HepG2 (cell line): ENCODE measurements around the gene DNAJC7. TPM values are rescaled to one million over a fixed set of nuclear protein-coding genes. Genes with fewer than 3 reads are reported as not detected.
A peak's percentile ranks its signal among the peaks of the same experiment; 100 is the strongest.

Experiments
- CBX1 ChIP-seq: IDR thresholded peaks from one replicate; pipeline ENCODE4 v1.6.1; 2016; ENCODE audit warnings: antibody characterized with exemption, low read depth
- GZF1 ChIP-seq: sonication (generic); formaldehyde crosslinking; IDR thresholded peaks from 2 replicates; pipeline ENCODE4 v1.5.1; 2020; ENCODE audit warnings: mild to moderate bottlenecking, missing genetic modification reagents
- HNRNPH1 ChIP-seq: fragments of 200-400 bp; formaldehyde crosslinking; optimal IDR thresholded peaks from 2 replicates; pipeline ENCODE3; 2017; ENCODE audit warnings: mild to moderate bottlenecking, low read depth, low read length
- KLF13 ChIP-seq: sonication (generic); formaldehyde crosslinking; IDR thresholded peaks from 2 replicates; pipeline ENCODE4 v1.4.0; 2020; ENCODE audit warnings: mild to moderate bottlenecking, missing genetic modification reagents
- MTA1 ChIP-seq: sonication (generic); formaldehyde crosslinking; IDR thresholded peaks from 2 replicates; pipeline ENCODE4 v1.4.0; 2020; ENCODE audit warnings: missing genetic modification reagents, mild to moderate bottlenecking, borderline replicate concordance
- POLR2G ChIP-seq: fragments of 200-400 bp; formaldehyde crosslinking; IDR thresholded peaks from 2 replicates; pipeline ENCODE4 v1.6.1; 2018; ENCODE audit warnings: mild to moderate bottlenecking, low read depth, low read length, moderate library complexity
- RFX3 ChIP-seq: IDR thresholded peaks from 2 replicates; pipeline ENCODE4 v1.6.1; 2016; ENCODE audit warnings: missing biosample characterization, missing genetic modification reagents
- SMAD9 ChIP-seq: sonication (generic); formaldehyde crosslinking; IDR thresholded peaks from 2 replicates; pipeline ENCODE4 v1.5.1; 2020; ENCODE audit warnings: mild to moderate bottlenecking, missing genetic modification reagents
- TMF1 ChIP-seq: sonication (generic); formaldehyde crosslinking; IDR thresholded peaks from 2 replicates; pipeline ENCODE4 v1.8.1; 2022; ENCODE audit warnings: low read depth, missing genetic modification reagents
- TOE1 ChIP-seq: sonication (generic); formaldehyde crosslinking; IDR thresholded peaks from 2 replicates; pipeline ENCODE4 v1.4.0; 2020; ENCODE audit warnings: mild to moderate bottlenecking, missing genetic modification reagents
- ZNF10 ChIP-seq: sonication (generic); formaldehyde crosslinking; IDR thresholded peaks from 2 replicates; pipeline ENCODE4 v1.4.0; 2020; ENCODE audit warnings: mild to moderate bottlenecking, low read depth, missing genetic modification reagents, borderline replicate concordance
- ZNF136 ChIP-seq: sonication (generic); formaldehyde crosslinking; IDR thresholded peaks from 2 replicates; pipeline ENCODE4 v1.8.1; 2022; ENCODE audit warnings: low read depth, mild to moderate bottlenecking, moderate library complexity, missing genetic modification reagents
- ZNF607 ChIP-seq: sonication (generic); formaldehyde crosslinking; IDR thresholded peaks from 2 replicates; pipeline ENCODE4 v1.5.1; 2020; ENCODE audit warnings: missing genetic modification reagents, mild to moderate bottlenecking, borderline replicate concordance
- ZZZ3 ChIP-seq: sonication (generic); formaldehyde crosslinking; IDR thresholded peaks from 2 replicates; pipeline ENCODE4 v1.4.0; 2020; ENCODE audit warnings: missing genetic modification reagents, mild to moderate bottlenecking, borderline replicate concordance
- polyA plus RNA-seq, 8 experiments: library from polyadenylated mRNA; depleted of rRNA in 3 of 8; stranded (reverse) in 7 of 8; unstranded in 1 of 8; fragments of >200 nt; fragmentation: Illumina TruSeq in 4 of 8; extraction: Trizol in 4 of 8; gene quantifications; 2 replicates each; pipeline versions ENCODE4 v1.2.1 to v1.2.3, GENCODE V29; 2011 to 2016; ENCODE audit warnings: low read depth in 4 of 8, missing spikeins in 1 of 8, mixed read lengths in 1 of 8; ENCODE audit not compliant: insufficient read depth in 1 of 8
- total RNA-seq, 5 experiments: library from RNA; depleted of rRNA; stranded (reverse); fragments of >200 nt; fragmentation: Illumina TruSeq; extraction: Trizol; gene quantifications; 2 replicates each; pipeline ENCODE4 v1.2.3, GENCODE V29; 2016; ENCODE audit warnings: low read depth in 1 of 5
- TF ChIP-seq, protein P1 (sequence below), 2 experiments: IDR thresholded peaks; 2 replicates each; pipeline ENCODE4 v1.6.1; 2011 to 2012; ENCODE audit warnings: low read length in 2 of 2, borderline replicate concordance in 1 of 2, low read depth in 1 of 2, mild to moderate bottlenecking in 1 of 2, moderate library complexity in 1 of 2
- TF ChIP-seq, protein P2 (sequence below): sonication (generic); formaldehyde crosslinking; IDR thresholded peaks from 2 replicates; pipeline ENCODE4 v1.4.0; 2020; ENCODE audit warnings: missing genetic modification reagents
- TF ChIP-seq, protein P3 (sequence below): sonication (generic); formaldehyde crosslinking; IDR thresholded peaks from 2 replicates; pipeline ENCODE4 v1.4.0; 2020; ENCODE audit warnings: missing genetic modification reagents, borderline replicate concordance

The DNAJC7 gene
- total and polyA plus RNA-seq, 2 of the 13 experiments (the other 11 are each of a cell fraction or from before 2014, with no cell fraction given) = 47.7 to 132 TPM

- TF ChIP-seq, protein P1, sequence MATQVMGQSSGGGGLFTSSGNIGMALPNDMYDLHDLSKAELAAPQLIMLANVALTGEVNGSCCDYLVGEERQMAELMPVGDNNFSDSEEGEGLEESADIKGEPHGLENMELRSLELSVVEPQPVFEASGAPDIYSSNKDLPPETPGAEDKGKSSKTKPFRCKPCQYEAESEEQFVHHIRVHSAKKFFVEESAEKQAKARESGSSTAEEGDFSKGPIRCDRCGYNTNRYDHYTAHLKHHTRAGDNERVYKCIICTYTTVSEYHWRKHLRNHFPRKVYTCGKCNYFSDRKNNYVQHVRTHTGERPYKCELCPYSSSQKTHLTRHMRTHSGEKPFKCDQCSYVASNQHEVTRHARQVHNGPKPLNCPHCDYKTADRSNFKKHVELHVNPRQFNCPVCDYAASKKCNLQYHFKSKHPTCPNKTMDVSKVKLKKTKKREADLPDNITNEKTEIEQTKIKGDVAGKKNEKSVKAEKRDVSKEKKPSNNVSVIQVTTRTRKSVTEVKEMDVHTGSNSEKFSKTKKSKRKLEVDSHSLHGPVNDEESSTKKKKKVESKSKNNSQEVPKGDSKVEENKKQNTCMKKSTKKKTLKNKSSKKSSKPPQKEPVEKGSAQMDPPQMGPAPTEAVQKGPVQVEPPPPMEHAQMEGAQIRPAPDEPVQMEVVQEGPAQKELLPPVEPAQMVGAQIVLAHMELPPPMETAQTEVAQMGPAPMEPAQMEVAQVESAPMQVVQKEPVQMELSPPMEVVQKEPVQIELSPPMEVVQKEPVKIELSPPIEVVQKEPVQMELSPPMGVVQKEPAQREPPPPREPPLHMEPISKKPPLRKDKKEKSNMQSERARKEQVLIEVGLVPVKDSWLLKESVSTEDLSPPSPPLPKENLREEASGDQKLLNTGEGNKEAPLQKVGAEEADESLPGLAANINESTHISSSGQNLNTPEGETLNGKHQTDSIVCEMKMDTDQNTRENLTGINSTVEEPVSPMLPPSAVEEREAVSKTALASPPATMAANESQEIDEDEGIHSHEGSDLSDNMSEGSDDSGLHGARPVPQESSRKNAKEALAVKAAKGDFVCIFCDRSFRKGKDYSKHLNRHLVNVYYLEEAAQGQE (IDR thresholded peaks at IDR 0.05; ENCODE audit: borderline replicate concordance in 1 of 2, low read depth in 1 of 2, low read length in 2 of 2) = peak in 1 of 2 experiments; percentile 69; a peak in 2 of 4 replicates
- TF ChIP-seq KLF13 (CRISPR knock-in tag) = peak; percentile 24; the same call in 1 of the 2 replicates
- no peak for TF ChIP-seq HNRNPH1
- peak; percentile 92 for TF ChIP-seq TMF1 (CRISPR knock-in tag)
- TF ChIP-seq, protein P2, sequence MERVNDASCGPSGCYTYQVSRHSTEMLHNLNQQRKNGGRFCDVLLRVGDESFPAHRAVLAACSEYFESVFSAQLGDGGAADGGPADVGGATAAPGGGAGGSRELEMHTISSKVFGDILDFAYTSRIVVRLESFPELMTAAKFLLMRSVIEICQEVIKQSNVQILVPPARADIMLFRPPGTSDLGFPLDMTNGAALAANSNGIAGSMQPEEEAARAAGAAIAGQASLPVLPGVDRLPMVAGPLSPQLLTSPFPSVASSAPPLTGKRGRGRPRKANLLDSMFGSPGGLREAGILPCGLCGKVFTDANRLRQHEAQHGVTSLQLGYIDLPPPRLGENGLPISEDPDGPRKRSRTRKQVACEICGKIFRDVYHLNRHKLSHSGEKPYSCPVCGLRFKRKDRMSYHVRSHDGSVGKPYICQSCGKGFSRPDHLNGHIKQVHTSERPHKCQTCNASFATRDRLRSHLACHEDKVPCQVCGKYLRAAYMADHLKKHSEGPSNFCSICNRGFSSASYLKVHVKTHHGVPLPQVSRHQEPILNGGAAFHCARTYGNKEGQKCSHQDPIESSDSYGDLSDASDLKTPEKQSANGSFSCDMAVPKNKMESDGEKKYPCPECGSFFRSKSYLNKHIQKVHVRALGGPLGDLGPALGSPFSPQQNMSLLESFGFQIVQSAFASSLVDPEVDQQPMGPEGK (CRISPR knock-in tag) = peak; percentile 92
- TF ChIP-seq POLR2G = peak; percentile 86
- TF ChIP-seq ZZZ3 (CRISPR knock-in tag) = peak; percentile 72; the same call in 1 of the 2 replicates
- TF ChIP-seq ZNF10 (CRISPR knock-in tag) = no peak
- peak; percentile 79; the same call in 1 of the 2 replicates for TF ChIP-seq GZF1 (CRISPR knock-in tag)
- 0 out of 2 replicates have a peak, but pooled peaks have one; percentile 25 for TF ChIP-seq ZNF136 (CRISPR knock-in tag)
- no peak; the same call in 1 of the 2 replicates for TF ChIP-seq TOE1 (CRISPR knock-in tag)
- TF ChIP-seq CBX1 = peak; percentile 54
- TF ChIP-seq RFX3 (CRISPR knock-in tag) = peak; percentile 72
- TF ChIP-seq, protein P3, sequence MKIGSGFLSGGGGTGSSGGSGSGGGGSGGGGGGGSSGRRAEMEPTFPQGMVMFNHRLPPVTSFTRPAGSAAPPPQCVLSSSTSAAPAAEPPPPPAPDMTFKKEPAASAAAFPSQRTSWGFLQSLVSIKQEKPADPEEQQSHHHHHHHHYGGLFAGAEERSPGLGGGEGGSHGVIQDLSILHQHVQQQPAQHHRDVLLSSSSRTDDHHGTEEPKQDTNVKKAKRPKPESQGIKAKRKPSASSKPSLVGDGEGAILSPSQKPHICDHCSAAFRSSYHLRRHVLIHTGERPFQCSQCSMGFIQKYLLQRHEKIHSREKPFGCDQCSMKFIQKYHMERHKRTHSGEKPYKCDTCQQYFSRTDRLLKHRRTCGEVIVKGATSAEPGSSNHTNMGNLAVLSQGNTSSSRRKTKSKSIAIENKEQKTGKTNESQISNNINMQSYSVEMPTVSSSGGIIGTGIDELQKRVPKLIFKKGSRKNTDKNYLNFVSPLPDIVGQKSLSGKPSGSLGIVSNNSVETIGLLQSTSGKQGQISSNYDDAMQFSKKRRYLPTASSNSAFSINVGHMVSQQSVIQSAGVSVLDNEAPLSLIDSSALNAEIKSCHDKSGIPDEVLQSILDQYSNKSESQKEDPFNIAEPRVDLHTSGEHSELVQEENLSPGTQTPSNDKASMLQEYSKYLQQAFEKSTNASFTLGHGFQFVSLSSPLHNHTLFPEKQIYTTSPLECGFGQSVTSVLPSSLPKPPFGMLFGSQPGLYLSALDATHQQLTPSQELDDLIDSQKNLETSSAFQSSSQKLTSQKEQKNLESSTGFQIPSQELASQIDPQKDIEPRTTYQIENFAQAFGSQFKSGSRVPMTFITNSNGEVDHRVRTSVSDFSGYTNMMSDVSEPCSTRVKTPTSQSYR (CRISPR knock-in tag) = peak; percentile 13; the same call in 1 of the 2 replicates
- peak; percentile 92 for TF ChIP-seq MTA1 (CRISPR knock-in tag)
- no peak; the same call in 1 of the 2 replicates for TF ChIP-seq SMAD9 (CRISPR knock-in tag)
- peak; percentile 96 for TF ChIP-seq ZNF607
Measured at GRCh38 chr17:42016941-42017865, at the start of gene DNAJC7 (continued).
